Ascending aorta (tissue), 2 donors: Measurements from ENCODE around the gene FHIT. TPM values are rescaled to one million over a fixed set of nuclear protein-coding genes. Genes with fewer than 3 reads are reported as not detected.

Source experiments
- DNase-seq, 2 donors: peaks; one replicate each; pipeline ENCODE4 v3.0.0-alpha.2; 2019; ENCODE audit warnings: low spot score in 2 of 2
- H3K27ac ChIP-seq, 2 donors: fragments of 200-600 bp; sonication (generic); one replicate each; pipeline ENCODE4 v1.5.1; 2016 to 2017; ENCODE audit warnings: mild to moderate bottlenecking in 1 of 2
- H3K27me3 ChIP-seq: fragments of 200-600 bp; sonication (generic); one replicate; pipeline ENCODE4 v1.5.1; 2017
- H3K36me3 ChIP-seq, 2 donors: fragments of 200-600 bp; sonication (generic); one replicate each; pipeline ENCODE4 v1.5.1; 2016
- H3K4me1 ChIP-seq, 2 donors: fragments of 200-600 bp; sonication (generic); one replicate each; pipeline ENCODE4 v1.5.1; 2016 to 2017; ENCODE audit warnings: mild to moderate bottlenecking in 1 of 2
- H3K4me3 ChIP-seq, 2 donors: fragments of 200-600 bp; sonication (generic); one replicate each; pipeline ENCODE4 v1.5.1; 2016 to 2017; ENCODE audit warnings: mild to moderate bottlenecking in 1 of 2
- H3K9me3 ChIP-seq, 2 donors: fragments of 200-600 bp; sonication (generic); one replicate each; pipeline ENCODE4 v1.5.1; 2016
- CTCF ChIP-seq, 3 experiments: fragments of 200-600 bp in 2 of 3; fragments of 450-650 bp in 1 of 3; sonication (generic) in 2 of 3; IDR thresholded peaks; one replicate each; pipeline ENCODE4 v1.5.1; 2016 to 2019; ENCODE audit warnings: antibody characterized with exemption in 3 of 3, mild to moderate bottlenecking in 1 of 3, moderate library complexity in 1 of 3
- intact Hi-C: fragments of 100-400 bp; cut with DNase I; formaldehyde crosslinking; loops from one replicate; pipeline ENCODE4 v1.15.1; 2023
- total RNA-seq: library from RNA; depleted of rRNA; stranded (reverse); fragments of >200 nt; gene quantifications from one replicate; pipeline ENCODE4 v1.1.0, GENCODE V29; 2016

Gene FHIT
- total RNA-seq, 1 donor from 2014 or later: 0.21 TPM

DNA sequence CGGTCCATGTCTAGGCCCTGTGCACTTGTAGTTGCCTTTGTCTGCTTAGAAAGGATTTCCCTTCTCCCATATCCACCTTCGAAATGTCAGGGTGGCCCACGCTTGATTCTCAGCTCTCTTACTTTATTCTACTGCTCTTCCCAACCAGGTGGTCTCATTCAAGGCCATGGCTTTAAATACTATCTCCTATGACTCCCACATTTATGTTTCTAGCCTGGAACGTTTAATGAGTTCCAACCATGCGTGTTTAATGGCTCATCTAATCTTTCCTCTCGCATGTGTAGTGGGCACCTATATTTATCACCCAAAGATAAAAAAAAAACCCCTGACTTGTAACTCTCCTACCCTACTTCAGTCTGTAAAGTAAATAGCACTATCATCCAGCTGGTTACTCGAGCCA lies 1474.2 kb downstream of the FHIT start:
- Histone ChIP-seq H3K9me3 (no peaks in the 10 kb centered on the region), H3K27ac (no peak overlapping the region), H3K4me1 (no peaks in the 10 kb centered on the region), H3K36me3 (no peaks in the 10 kb centered on the region), H3K4me3 (no peak overlapping the region), H3K27me3 (no peaks in the 10 kb centered on the region)
- no peak for DNase-seq
- intact Hi-C loops: no loop called here
- TF ChIP-seq CTCF (IDR thresholded peaks at IDR 0.05): no peak

DNA sequence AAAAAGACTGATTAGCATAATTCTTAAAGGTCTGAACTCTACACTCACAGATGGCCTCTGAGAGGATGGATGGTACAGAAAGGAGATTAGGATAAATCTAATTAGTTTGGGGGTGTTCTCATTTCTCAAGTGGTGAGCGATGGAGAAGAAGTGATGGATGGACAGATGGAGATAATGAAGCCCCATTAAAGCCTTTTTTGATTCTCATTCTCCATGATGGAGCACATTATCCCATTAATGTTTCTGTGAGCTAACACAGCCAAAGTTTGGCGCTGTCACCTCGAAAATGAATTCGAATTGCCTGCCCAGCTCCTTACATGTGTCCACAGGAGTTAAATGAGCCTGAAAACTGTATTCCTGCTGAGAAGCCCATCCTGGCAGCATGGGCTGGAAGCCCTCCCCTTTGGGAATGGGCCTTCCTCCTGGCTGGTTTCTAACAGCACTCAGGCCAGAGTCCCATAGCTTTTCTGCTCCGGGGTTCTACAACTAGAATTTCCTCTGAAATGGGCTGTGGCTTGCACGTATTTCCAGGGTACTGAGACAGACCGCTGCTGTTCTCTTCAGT lies 1475.4 kb downstream of the FHIT start:
- Histone ChIP-seq H3K9me3 (no peaks in the 10 kb centered on the region), H3K36me3 (no peaks in the 10 kb centered on the region), H3K4me1 (no peaks in the 10 kb centered on the region), H3K27ac (no peak overlapping the region), H3K27me3 (no peaks in the 10 kb centered on the region), H3K4me3 (no peak overlapping the region)
- DNase-seq: no peak
- intact Hi-C loops: no loop called here
- no peak for TF ChIP-seq CTCF (IDR thresholded peaks at IDR 0.05)

- H3K9me3 ChIP-seq: no peaks in the 10 kb centered on the region
- DNase-seq: no peak
- no peak overlapping the region for H3K27ac ChIP-seq
- intact Hi-C loops: no loop called here
- H3K4me3 ChIP-seq: no peak overlapping the region
- no peaks in the 10 kb centered on the region for H3K36me3 ChIP-seq
- no peaks in the 10 kb centered on the region for H3K4me1 ChIP-seq
- no peaks in the 10 kb centered on the region for H3K27me3 ChIP-seq
- TF ChIP-seq CTCF (IDR thresholded peaks at IDR 0.05): no peak
Measured at GRCh38 chr3:59775106-59775505, 1476.1 kb downstream of the FHIT start.

GRCh38 chr3:59774634-59775033 lies 1476.6 kb downstream of the FHIT start:
- Histone ChIP-seq H3K4me3 (no peak overlapping the region), H3K27me3 (no peaks in the 10 kb centered on the region), H3K9me3 (no peaks in the 10 kb centered on the region), H3K27ac (no peak overlapping the region), H3K36me3 (no peaks in the 10 kb centered on the region), H3K4me1 (no peaks in the 10 kb centered on the region)
- TF ChIP-seq CTCF (IDR thresholded peaks at IDR 0.05): no peak
- DNase-seq: no peak
- intact Hi-C loops: no loop called here

- no peak overlapping the region for H3K27ac ChIP-seq
- intact Hi-C loops: no loop called here
Measured at GRCh38 chr3:59774000-59774399, 1477.3 kb downstream of the FHIT start.

More at GRCh38 chr3:59774000-59774399, 1477.3 kb downstream of the FHIT start:
- no peaks in the 10 kb centered on the region for H3K27me3 ChIP-seq
- DNase-seq: no peak
- H3K4me3 ChIP-seq: no peak overlapping the region
- no peak for TF ChIP-seq CTCF (IDR thresholded peaks at IDR 0.05)
- H3K36me3 ChIP-seq: no peaks in the 10 kb centered on the region
- H3K4me1 ChIP-seq: no peaks in the 10 kb centered on the region
- no peaks in the 10 kb centered on the region for H3K9me3 ChIP-seq
